Measurements from ENCODE around the gene LAD1. TPM values are rescaled to one million over a fixed set of nuclear protein-coding genes. Genes with fewer than 3 reads are reported as not detected.

The LAD1 gene
- total RNA-seq, 2 donors from 2014 or later: 13.5 to 13.6 TPM

DNA sequence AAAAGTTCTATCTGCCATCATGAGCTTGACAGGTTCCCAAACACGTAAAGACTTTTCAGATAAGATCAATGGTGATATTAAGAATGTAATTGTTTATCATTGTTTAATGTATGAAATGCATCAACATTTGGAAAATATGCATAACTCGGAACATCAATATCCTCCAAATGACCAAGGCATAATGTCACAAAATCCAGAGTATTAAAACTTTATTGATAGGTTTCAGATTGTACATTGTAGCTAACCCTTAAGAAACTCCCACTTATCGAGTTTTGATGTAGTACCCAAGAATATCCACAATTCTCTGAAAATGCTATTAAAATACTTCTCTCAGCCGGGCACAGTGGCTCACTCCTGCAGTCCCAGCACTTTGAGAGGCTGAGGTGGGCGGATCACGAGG lies 34.5 kb upstream of the LAD1 start:
- H3K4me3 Mint-ChIP-seq: no peak overlapping the region
- no peaks in the 10 kb centered on the region for H3K9me3 Mint-ChIP-seq
- Histone ChIP-seq H3K36me3 (ENCODE audit: control insufficient read depth, insufficient read depth, low read length) (no peaks in the 10 kb centered on the region), H3K4me3 (ENCODE audit: low read length) (no peak overlapping the region), H3K27ac (ENCODE audit: low read depth, low read length) (no peak overlapping the region), H3K9ac (ENCODE audit: extremely low read depth, low read length, poor library complexity, severe bottlenecking) (no peak overlapping the region), H3K4me1 (ENCODE audit: control insufficient read depth, insufficient read depth, low read length) (no peaks in the 10 kb centered on the region), H3K9me3 (ENCODE audit: control insufficient read depth, low read length) (no peaks in the 10 kb centered on the region), H3K27me3 (ENCODE audit: control insufficient read depth, insufficient read depth, low read length, poor library complexity, severe bottlenecking) (no peaks in the 10 kb centered on the region)
- WGBS, 2 experiments (ENCODE audit: insufficient coverage in 1 of 2, insufficient read length in 1 of 2): 85 to 89% methylated on average over 4 to 6 of the region's 6 CpGs
- DNase-seq: no peak
- no peaks in the 10 kb centered on the region for H3K36me3 Mint-ChIP-seq (ENCODE audit: low read depth)
- TF ChIP-seq, protein P1, sequence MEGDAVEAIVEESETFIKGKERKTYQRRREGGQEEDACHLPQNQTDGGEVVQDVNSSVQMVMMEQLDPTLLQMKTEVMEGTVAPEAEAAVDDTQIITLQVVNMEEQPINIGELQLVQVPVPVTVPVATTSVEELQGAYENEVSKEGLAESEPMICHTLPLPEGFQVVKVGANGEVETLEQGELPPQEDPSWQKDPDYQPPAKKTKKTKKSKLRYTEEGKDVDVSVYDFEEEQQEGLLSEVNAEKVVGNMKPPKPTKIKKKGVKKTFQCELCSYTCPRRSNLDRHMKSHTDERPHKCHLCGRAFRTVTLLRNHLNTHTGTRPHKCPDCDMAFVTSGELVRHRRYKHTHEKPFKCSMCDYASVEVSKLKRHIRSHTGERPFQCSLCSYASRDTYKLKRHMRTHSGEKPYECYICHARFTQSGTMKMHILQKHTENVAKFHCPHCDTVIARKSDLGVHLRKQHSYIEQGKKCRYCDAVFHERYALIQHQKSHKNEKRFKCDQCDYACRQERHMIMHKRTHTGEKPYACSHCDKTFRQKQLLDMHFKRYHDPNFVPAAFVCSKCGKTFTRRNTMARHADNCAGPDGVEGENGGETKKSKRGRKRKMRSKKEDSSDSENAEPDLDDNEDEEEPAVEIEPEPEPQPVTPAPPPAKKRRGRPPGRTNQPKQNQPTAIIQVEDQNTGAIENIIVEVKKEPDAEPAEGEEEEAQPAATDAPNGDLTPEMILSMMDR (conservative IDR thresholded peaks at IDR 0.05): no peak
- H3K27me3 Mint-ChIP-seq (ENCODE audit: insufficient read depth): peaks cover 3% of the 10 kb centered on the region
- H3K27ac Mint-ChIP-seq: no peak overlapping the region
- H3K4me1 Mint-ChIP-seq: peaks cover 7% of the 10 kb centered on the region

DNA sequence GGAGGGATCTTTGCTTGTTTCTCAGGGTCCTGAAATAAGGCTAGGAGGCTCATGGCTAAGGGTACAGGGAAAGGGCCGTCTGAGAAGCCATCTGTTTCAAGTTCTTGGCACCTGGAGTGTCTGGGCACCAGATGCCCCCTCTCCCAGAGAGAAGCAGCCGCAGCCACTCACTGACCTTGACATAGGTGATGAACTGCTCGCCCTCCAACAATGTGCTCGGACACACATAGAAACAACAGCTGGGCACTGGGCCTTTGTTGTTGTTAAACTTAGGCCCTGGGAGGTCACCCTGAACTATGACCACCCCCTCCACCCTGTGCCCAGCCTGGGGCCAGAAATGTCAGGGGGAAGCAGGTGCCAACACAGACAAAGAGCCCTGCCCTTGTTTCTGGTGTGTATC lies 31.7 kb upstream of the LAD1 start:
- Histone ChIP-seq H3K9me3 (ENCODE audit: control insufficient read depth, low read length) (no peaks in the 10 kb centered on the region), H3K36me3 (ENCODE audit: control insufficient read depth, insufficient read depth, low read length) (no peaks in the 10 kb centered on the region), H3K4me1 (ENCODE audit: control insufficient read depth, insufficient read depth, low read length) (no peaks in the 10 kb centered on the region), H3K4me3 (ENCODE audit: low read length) (no peak overlapping the region), H3K27me3 (ENCODE audit: control insufficient read depth, insufficient read depth, low read length, poor library complexity, severe bottlenecking) (no peaks in the 10 kb centered on the region), H3K9ac (ENCODE audit: extremely low read depth, low read length, poor library complexity, severe bottlenecking) (no peak overlapping the region), H3K27ac (ENCODE audit: low read depth, low read length) (peak overlapping the region; percentile 84)
- H3K36me3 Mint-ChIP-seq (ENCODE audit: low read depth): no peaks in the 10 kb centered on the region
- H3K27me3 Mint-ChIP-seq (ENCODE audit: insufficient read depth): peaks cover 3% of the 10 kb centered on the region
- 81 to 89% methylated on average over 4 of the region's 4 CpGs for WGBS, 2 experiments (ENCODE audit: insufficient coverage in 1 of 2, insufficient read length in 1 of 2)
- H3K4me3 Mint-ChIP-seq: no peak overlapping the region
- no peak for DNase-seq
- H3K4me1 Mint-ChIP-seq: peaks cover 2% of the 10 kb centered on the region
- no peak overlapping the region for H3K27ac Mint-ChIP-seq
- H3K9me3 Mint-ChIP-seq: no peaks in the 10 kb centered on the region
- TF ChIP-seq, protein P1 (conservative IDR thresholded peaks at IDR 0.05): no peak

DNA sequence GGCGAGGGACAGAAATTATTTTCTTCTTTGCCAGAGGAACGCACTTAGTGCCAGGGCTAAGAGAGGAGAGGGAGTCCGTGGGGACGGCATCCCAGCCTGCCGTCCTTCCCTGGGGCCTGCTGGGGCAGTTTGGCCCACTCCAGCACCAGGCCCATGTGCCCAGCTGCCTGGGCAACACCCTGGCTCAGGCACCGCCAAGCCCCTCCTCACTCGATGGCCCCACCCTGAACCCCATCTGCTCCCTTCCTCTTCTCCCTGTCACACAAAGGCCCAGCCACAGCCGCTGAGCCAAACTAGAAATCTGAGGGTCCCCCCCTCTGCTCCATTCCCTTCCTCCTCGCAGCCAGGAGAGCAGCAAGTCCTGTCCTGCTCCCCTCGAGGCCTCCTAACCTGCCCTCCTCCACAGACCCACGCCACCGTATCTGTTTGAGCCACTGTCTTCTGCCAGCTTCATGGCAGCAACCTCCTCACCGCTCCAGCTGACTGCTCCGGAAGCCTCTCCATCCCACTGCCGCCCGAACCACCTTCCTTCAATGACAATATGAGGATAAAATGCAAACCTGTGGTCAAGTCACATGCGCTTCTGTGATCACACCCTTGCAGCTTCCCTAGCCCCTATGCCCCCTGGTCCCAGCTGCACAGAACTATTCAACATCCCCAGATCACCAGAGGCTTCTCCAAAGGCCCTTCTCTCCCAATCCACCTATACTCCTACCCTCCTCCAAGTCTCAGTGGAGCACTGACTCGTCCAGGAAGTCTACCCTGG lies 30.8 kb upstream of the LAD1 start:
- Histone ChIP-seq H3K36me3 (ENCODE audit: control insufficient read depth, insufficient read depth, low read length) (no peaks in the 10 kb centered on the region), H3K4me1 (ENCODE audit: control insufficient read depth, insufficient read depth, low read length) (no peaks in the 10 kb centered on the region), H3K4me3 (ENCODE audit: low read length) (no peak overlapping the region), H3K9me3 (ENCODE audit: control insufficient read depth, low read length) (peaks cover under 1% of the 10 kb centered on the region), H3K27ac (ENCODE audit: low read depth, low read length) (peak overlapping the region; percentile 84), H3K9ac (ENCODE audit: extremely low read depth, low read length, poor library complexity, severe bottlenecking) (no peak overlapping the region), H3K27me3 (ENCODE audit: control insufficient read depth, insufficient read depth, low read length, poor library complexity, severe bottlenecking) (no peaks in the 10 kb centered on the region)
- no peaks in the 10 kb centered on the region for H3K36me3 Mint-ChIP-seq (ENCODE audit: low read depth)
- H3K9me3 Mint-ChIP-seq: no peaks in the 10 kb centered on the region
- 91 to 94% methylated on average over 11 to 18 of the region's 18 CpGs for WGBS, 2 experiments (ENCODE audit: insufficient coverage in 1 of 2, insufficient read length in 1 of 2)
- peaks cover 3% of the 10 kb centered on the region for H3K27me3 Mint-ChIP-seq (ENCODE audit: insufficient read depth)
- H3K4me3 Mint-ChIP-seq: no peak overlapping the region
- peaks cover 1% of the 10 kb centered on the region for H3K4me1 Mint-ChIP-seq
- TF ChIP-seq, protein P1 (conservative IDR thresholded peaks at IDR 0.05): no peak
- no peak for DNase-seq
- H3K27ac Mint-ChIP-seq: no peak overlapping the region

Data from endodermal cell (in vitro differentiated cells).